Measurements from ENCODE around the gene HS6ST2.

The HS6ST2 gene

GRCh38 chrX:132648895-132649294, 309.5 kb downstream of the HS6ST2 start:
- Histone ChIP-seq H3K27me3 (replicated peaks in 2 of 5; ENCODE audit: control insufficient read depth in 4 of 5, insufficient read depth in 5 of 5, low read length in 4 of 5) (peaks cover 0 to 15% (median 0%) of the 10 kb centered on the region in 5 experiments), H3K27ac (ENCODE audit: insufficient read depth in 1 of 2, low read depth in 1 of 2, low read length in 2 of 2, poor library complexity in 1 of 2, severe bottlenecking in 2 of 2) (no peak overlapping the region), H3K9me3 (ENCODE audit: control extremely low read depth in 1 of 5, control insufficient read depth in 4 of 5, insufficient read depth in 2 of 5, low read depth in 1 of 5, low read length in 4 of 5) (peaks cover 0 to 2% (median 0%) of the 10 kb centered on the region in 5 experiments), H3K4me1 (ENCODE audit: control extremely low read depth in 1 of 4, control insufficient read depth in 4 of 4, insufficient read depth in 4 of 4, low read length in 3 of 4) (no peaks in the 10 kb centered on the region), H3K36me3 (ENCODE audit: control insufficient read depth in 4 of 4, insufficient read depth in 4 of 4, low read length in 3 of 4) (no peaks in the 10 kb centered on the region), H3K4me3 (ENCODE audit: control insufficient read depth in 1 of 7, extremely low read depth in 1 of 7, insufficient read depth in 4 of 7, low read depth in 2 of 7, low read length in 6 of 7) (no peak overlapping the region)
- POLR2A ChIA-PET, result no interaction called here
- CTCF ChIA-PET, result no interaction called here
- DNase-seq, result no peak
- 80% methylated on average over 1 of the region's 3 CpGs for WGBS (ENCODE audit: insufficient coverage)

GRCh38 chrX:132639446-132639845, 319.0 kb downstream of the HS6ST2 start:
- no peak overlapping the region for H3K27ac ChIP-seq (ENCODE audit: insufficient read depth in 1 of 2, low read depth in 1 of 2, low read length in 2 of 2, poor library complexity in 1 of 2, severe bottlenecking in 2 of 2)
- POLR2A ChIA-PET, result no interaction called here
- no peaks in the 10 kb centered on the region for H3K4me1 ChIP-seq (ENCODE audit: control extremely low read depth in 1 of 4, control insufficient read depth in 4 of 4, insufficient read depth in 4 of 4, low read length in 3 of 4)
- no peaks in the 10 kb centered on the region for H3K9me3 ChIP-seq (ENCODE audit: control extremely low read depth in 1 of 5, control insufficient read depth in 4 of 5, insufficient read depth in 2 of 5, low read depth in 1 of 5, low read length in 4 of 5)
- no peak for DNase-seq
- CTCF ChIA-PET, result no interaction called here
- no peak overlapping the region for H3K4me3 ChIP-seq (ENCODE audit: control insufficient read depth in 1 of 7, extremely low read depth in 1 of 7, insufficient read depth in 4 of 7, low read depth in 2 of 7, low read length in 6 of 7)
- H3K36me3 ChIP-seq (ENCODE audit: control insufficient read depth in 4 of 4, insufficient read depth in 4 of 4, low read length in 3 of 4), result no peaks in the 10 kb centered on the region
- H3K27me3 ChIP-seq (replicated peaks in 2 of 5; ENCODE audit: control insufficient read depth in 4 of 5, insufficient read depth in 5 of 5, low read length in 4 of 5), result peaks cover 0 to 24% (median 0%) of the 10 kb centered on the region in 5 experiments

GRCh38 chrX:132638313-132638712, 320.1 kb downstream of the HS6ST2 start:
- CTCF ChIA-PET, result no interaction called here
- 75% methylated on average over 1 of the region's 1 CpG for WGBS (ENCODE audit: insufficient coverage)
- Histone ChIP-seq H3K36me3 (ENCODE audit: control insufficient read depth in 4 of 4, insufficient read depth in 4 of 4, low read length in 3 of 4) (no peaks in the 10 kb centered on the region), H3K4me1 (ENCODE audit: control extremely low read depth in 1 of 4, control insufficient read depth in 4 of 4, insufficient read depth in 4 of 4, low read length in 3 of 4) (no peaks in the 10 kb centered on the region), H3K27ac (ENCODE audit: insufficient read depth in 1 of 2, low read depth in 1 of 2, low read length in 2 of 2, poor library complexity in 1 of 2, severe bottlenecking in 2 of 2) (no peak overlapping the region), H3K4me3 (ENCODE audit: control insufficient read depth in 1 of 7, extremely low read depth in 1 of 7, insufficient read depth in 4 of 7, low read depth in 2 of 7, low read length in 6 of 7) (no peak overlapping the region), H3K27me3 (replicated peaks in 2 of 5; ENCODE audit: control insufficient read depth in 4 of 5, insufficient read depth in 5 of 5, low read length in 4 of 5) (peaks cover 0 to 23% (median 0%) of the 10 kb centered on the region in 5 experiments), H3K9me3 (ENCODE audit: control extremely low read depth in 1 of 5, control insufficient read depth in 4 of 5, insufficient read depth in 2 of 5, low read depth in 1 of 5, low read length in 4 of 5) (no peaks in the 10 kb centered on the region)
- DNase-seq, result no peak
- POLR2A ChIA-PET, result no interaction called here

GRCh38 chrX:132636080-132636479, 322.3 kb downstream of the HS6ST2 start:
- H3K36me3 ChIP-seq (ENCODE audit: control insufficient read depth in 4 of 4, insufficient read depth in 4 of 4, low read length in 3 of 4), result no peaks in the 10 kb centered on the region
- no CpG with 5 or more reads among the region's 3 CpGs for WGBS (ENCODE audit: insufficient coverage)
- ChIA-PET CTCF (no interaction called here), POLR2A (no interaction called here)
- no peaks in the 10 kb centered on the region for H3K4me1 ChIP-seq (ENCODE audit: control extremely low read depth in 1 of 4, control insufficient read depth in 4 of 4, insufficient read depth in 4 of 4, low read length in 3 of 4)
- H3K27me3 ChIP-seq (replicated peaks in 2 of 5; ENCODE audit: control insufficient read depth in 4 of 5, insufficient read depth in 5 of 5, low read length in 4 of 5), result peaks cover 0 to 18% (median 0%) of the 10 kb centered on the region in 5 experiments
- H3K9me3 ChIP-seq (ENCODE audit: control extremely low read depth in 1 of 5, control insufficient read depth in 4 of 5, insufficient read depth in 2 of 5, low read depth in 1 of 5, low read length in 4 of 5), result no peaks in the 10 kb centered on the region
- no peak overlapping the region for H3K27ac ChIP-seq (ENCODE audit: insufficient read depth in 1 of 2, low read depth in 1 of 2, low read length in 2 of 2, poor library complexity in 1 of 2, severe bottlenecking in 2 of 2)
- H3K4me3 ChIP-seq (ENCODE audit: control insufficient read depth in 1 of 7, extremely low read depth in 1 of 7, insufficient read depth in 4 of 7, low read depth in 2 of 7, low read length in 6 of 7), result no peak overlapping the region
- peak in 1 of 3 donors; percentile 6 for DNase-seq

- 50% methylated on average over 1 of the region's 1 CpG for WGBS (ENCODE audit: insufficient coverage)
- no peak for DNase-seq
- Histone ChIP-seq H3K27me3 (replicated peaks in 2 of 5; ENCODE audit: control insufficient read depth in 4 of 5, insufficient read depth in 5 of 5, low read length in 4 of 5) (peaks cover 0 to 11% (median 0%) of the 10 kb centered on the region in 5 experiments), H3K4me1 (ENCODE audit: control extremely low read depth in 1 of 4, control insufficient read depth in 4 of 4, insufficient read depth in 4 of 4, low read length in 3 of 4) (no peaks in the 10 kb centered on the region), H3K36me3 (ENCODE audit: control insufficient read depth in 4 of 4, insufficient read depth in 4 of 4, low read length in 3 of 4) (no peaks in the 10 kb centered on the region), H3K27ac (ENCODE audit: insufficient read depth in 1 of 2, low read depth in 1 of 2, low read length in 2 of 2, poor library complexity in 1 of 2, severe bottlenecking in 2 of 2) (no peak overlapping the region), H3K4me3 (ENCODE audit: control insufficient read depth in 1 of 7, extremely low read depth in 1 of 7, insufficient read depth in 4 of 7, low read depth in 2 of 7, low read length in 6 of 7) (no peak overlapping the region), H3K9me3 (ENCODE audit: control extremely low read depth in 1 of 5, control insufficient read depth in 4 of 5, insufficient read depth in 2 of 5, low read depth in 1 of 5, low read length in 4 of 5) (no peaks in the 10 kb centered on the region)
- ChIA-PET POLR2A (no interaction called here), CTCF (interaction anchor here (1.2 kb wide), 1 partner anchor 10 kb away, joined by 3 read pairs; no protein-coding TSS in a partner anchor)
Observed at GRCh38 chrX:132634521-132634920, 323.9 kb downstream of the HS6ST2 start.

GRCh38 chrX:132631579-132632232, 326.7 kb downstream of the HS6ST2 start:
- DNase-seq, result peak; percentile 40 to 65 (median 63)
- Histone ChIP-seq H3K4me1 (ENCODE audit: control extremely low read depth in 1 of 4, control insufficient read depth in 4 of 4, insufficient read depth in 4 of 4, low read length in 3 of 4) (no peaks in the 10 kb centered on the region), H3K27ac (ENCODE audit: insufficient read depth in 1 of 2, low read depth in 1 of 2, low read length in 2 of 2, poor library complexity in 1 of 2, severe bottlenecking in 2 of 2) (no peak overlapping the region), H3K9me3 (ENCODE audit: control extremely low read depth in 1 of 5, control insufficient read depth in 4 of 5, insufficient read depth in 2 of 5, low read depth in 1 of 5, low read length in 4 of 5) (no peaks in the 10 kb centered on the region), H3K27me3 (replicated peaks in 2 of 5; ENCODE audit: control insufficient read depth in 4 of 5, insufficient read depth in 5 of 5, low read length in 4 of 5) (peaks cover 0 to 19% (median 0%) of the 10 kb centered on the region in 5 experiments), H3K4me3 (ENCODE audit: control insufficient read depth in 1 of 7, extremely low read depth in 1 of 7, insufficient read depth in 4 of 7, low read depth in 2 of 7, low read length in 6 of 7) (no peak overlapping the region), H3K36me3 (ENCODE audit: control insufficient read depth in 4 of 4, insufficient read depth in 4 of 4, low read length in 3 of 4) (no peaks in the 10 kb centered on the region)
- ChIA-PET POLR2A (no interaction called here), CTCF (interaction anchor here (0.7 to 3.8 kb wide), 13 partner anchors 9 to 1747 kb away, joined by 3 to 15 read pairs (median 4); no protein-coding TSS in a partner anchor)
- WGBS (ENCODE audit: insufficient coverage), result 42% methylated on average over 2 of the region's 3 CpGs

GRCh38 chrX:132624466-132624865, 334.0 kb downstream of the HS6ST2 start:
- Histone ChIP-seq H3K4me1 (ENCODE audit: control extremely low read depth in 1 of 4, control insufficient read depth in 4 of 4, insufficient read depth in 4 of 4, low read length in 3 of 4) (peaks cover 0 to 11% (median 5%) of the 10 kb centered on the region in 4 experiments), H3K9me3 (ENCODE audit: control extremely low read depth in 1 of 5, control insufficient read depth in 4 of 5, insufficient read depth in 2 of 5, low read depth in 1 of 5, low read length in 4 of 5) (no peaks in the 10 kb centered on the region), H3K4me3 (ENCODE audit: control insufficient read depth in 1 of 7, extremely low read depth in 1 of 7, insufficient read depth in 4 of 7, low read depth in 2 of 7, low read length in 6 of 7) (no peak overlapping the region), H3K36me3 (ENCODE audit: control insufficient read depth in 4 of 4, insufficient read depth in 4 of 4, low read length in 3 of 4) (no peaks in the 10 kb centered on the region), H3K27me3 (replicated peaks in 2 of 5; ENCODE audit: control insufficient read depth in 4 of 5, insufficient read depth in 5 of 5, low read length in 4 of 5) (peaks cover 0 to 14% (median 0%) of the 10 kb centered on the region in 5 experiments), H3K27ac (ENCODE audit: insufficient read depth in 1 of 2, low read depth in 1 of 2, low read length in 2 of 2, poor library complexity in 1 of 2, severe bottlenecking in 2 of 2) (no peak overlapping the region)
- CTCF ChIA-PET, result interaction anchor here (0.6 to 1.8 kb wide), 2 partner anchors 11 to 404 kb away, joined by 3 to 6 read pairs; no protein-coding TSS in a partner anchor
- DNase-seq, result no peak
- POLR2A ChIA-PET, result no interaction called here
- whole genome bisulfite sequencing (ENCODE audit: insufficient coverage), result 71% methylated on average over 4 of the region's 5 CpGs
